Body of pancreas (tissue), 4 donors: Measurements from ENCODE around the gene CROCC2. TPM values are rescaled to one million over a fixed set of nuclear protein-coding genes. Genes with fewer than 3 reads are reported as not detected.

ENCODE experiments used
- ATAC-seq: fragments of 150-250 bp; one replicate; pipeline ENCODE4 v1.9.1; 2016
- DNase-seq, 4 donors: peaks; one replicate each; pipeline ENCODE4 v3.0.0-alpha.2; 2019
- H3K27ac ChIP-seq, 4 donors: fragments of 200-600 bp; sonication (generic); 1 replicate in 3 of 4; 2 replicates in 1 of 4; pipeline versions ENCODE4 v1.5.1 to v1.6.1; 2016 to 2019; ENCODE audit warnings: mild to moderate bottlenecking in 1 of 4, mixed read lengths in 1 of 4, moderate library complexity in 1 of 4
- H3K27me3 ChIP-seq, 2 donors: fragments of 200-600 bp; sonication (generic); one replicate each; pipeline ENCODE4 v1.6.0; 2016; ENCODE audit warnings: mild to moderate bottlenecking in 1 of 2
- H3K36me3 ChIP-seq, 2 donors: fragments of 200-600 bp; sonication (generic); replicated peaks in 1 of 2; 2 replicates each; pipeline ENCODE4 v1.5.1; 2016; ENCODE audit warnings: low read depth in 2 of 2; ENCODE audit not compliant: insufficient read depth in 1 of 2
- H3K4me1 ChIP-seq: fragments of 200-600 bp; sonication (generic); one replicate; pipeline ENCODE4 v1.6.0; 2016
- H3K4me3 ChIP-seq, 2 donors: fragments of 200-600 bp; sonication (generic); 1 replicate in 1 of 2; 2 replicates in 1 of 2; pipeline ENCODE4 v1.5.1; 2016 to 2019
- H3K9me3 ChIP-seq, 3 donors: fragments of 200-600 bp; sonication (generic); 1 replicate in 2 of 3; 2 replicates in 1 of 3; pipeline ENCODE4 v1.5.1; 2016
- POLR2A ChIP-seq, 3 donors: fragments of 450-650 bp; IDR thresholded peaks; one replicate each; pipeline ENCODE4 v1.6.1; 2016; ENCODE audit warnings: antibody characterized with exemption in 3 of 3, mild to moderate bottlenecking in 2 of 3
- WGBS, 2 donors: methylation state at CpG; one replicate each; pipeline ENCODE4 v1.1.5; 2017; 5-methylcytosine and 5-hydroxymethylcytosine counted together
- intact Hi-C: fragments of 100-400 bp; cut with DNase I; formaldehyde crosslinking; loops from one replicate; pipeline ENCODE4 v1.15.1; 2023
- total RNA-seq, 2 donors: library from RNA; depleted of rRNA; stranded (reverse); fragments of >200 nt; gene quantifications; one replicate each; pipeline ENCODE4 v1.1.0, GENCODE V29; 2016
- TF ChIP-seq, protein P1 (sequence below), 7 experiments: fragments of 450-650 bp in 4 of 7; fragments of 200-600 bp in 3 of 7; sonication (generic) in 3 of 7; IDR thresholded peaks; one replicate each; pipeline ENCODE4 v1.5.1; 2016 to 2019; ENCODE audit warnings: antibody characterized with exemption in 7 of 7

The CROCC2 gene
- total RNA-seq, 2 donors from 2014 or later: under 0.01 TPM; not detected in 1

GRCh38 chr2:241035142-241035817 lies 129.1 kb downstream of the CROCC2 start:
- no peaks in the 10 kb centered on the region for H3K36me3 ChIP-seq
- no peaks in the 10 kb centered on the region for H3K9me3 ChIP-seq
- H3K4me3 ChIP-seq: no peak overlapping the region
- WGBS, 2 donors: 61 to 71% methylated on average over 6 to 25 of the region's 31 CpGs
- H3K4me1 ChIP-seq: peaks cover 10% of the 10 kb centered on the region
- H3K27me3 ChIP-seq: no peaks in the 10 kb centered on the region
- TF ChIP-seq POLR2A (IDR thresholded peaks at IDR 0.05): no peak
- TF ChIP-seq, protein P1, sequence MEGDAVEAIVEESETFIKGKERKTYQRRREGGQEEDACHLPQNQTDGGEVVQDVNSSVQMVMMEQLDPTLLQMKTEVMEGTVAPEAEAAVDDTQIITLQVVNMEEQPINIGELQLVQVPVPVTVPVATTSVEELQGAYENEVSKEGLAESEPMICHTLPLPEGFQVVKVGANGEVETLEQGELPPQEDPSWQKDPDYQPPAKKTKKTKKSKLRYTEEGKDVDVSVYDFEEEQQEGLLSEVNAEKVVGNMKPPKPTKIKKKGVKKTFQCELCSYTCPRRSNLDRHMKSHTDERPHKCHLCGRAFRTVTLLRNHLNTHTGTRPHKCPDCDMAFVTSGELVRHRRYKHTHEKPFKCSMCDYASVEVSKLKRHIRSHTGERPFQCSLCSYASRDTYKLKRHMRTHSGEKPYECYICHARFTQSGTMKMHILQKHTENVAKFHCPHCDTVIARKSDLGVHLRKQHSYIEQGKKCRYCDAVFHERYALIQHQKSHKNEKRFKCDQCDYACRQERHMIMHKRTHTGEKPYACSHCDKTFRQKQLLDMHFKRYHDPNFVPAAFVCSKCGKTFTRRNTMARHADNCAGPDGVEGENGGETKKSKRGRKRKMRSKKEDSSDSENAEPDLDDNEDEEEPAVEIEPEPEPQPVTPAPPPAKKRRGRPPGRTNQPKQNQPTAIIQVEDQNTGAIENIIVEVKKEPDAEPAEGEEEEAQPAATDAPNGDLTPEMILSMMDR (IDR thresholded peaks at IDR 0.05): no peak
- H3K27ac ChIP-seq: no peak overlapping the region
- DNase-seq (peak in 1 of 4 donors; percentile 10), ATAC-seq (no peak)
- intact Hi-C loops: no loop called here

- 15 to 21% methylated on average over 11 of the region's 39 CpGs for WGBS, 2 donors
- TF ChIP-seq, protein P1 (IDR thresholded peaks at IDR 0.05): no peak
- no peak for TF ChIP-seq POLR2A (IDR thresholded peaks at IDR 0.05)
Observed at GRCh38 chr2:241035818-241036396, 129.8 kb downstream of the CROCC2 start.

GRCh38 chr2:241036397-241036963 lies 130.3 kb downstream of the CROCC2 start:
- no peaks in the 10 kb centered on the region for H3K36me3 ChIP-seq
- H3K4me1 ChIP-seq: peaks cover 10% of the 10 kb centered on the region
- H3K4me3 ChIP-seq: peak overlapping the region in 1 of 2 donors; percentile 1
- no peaks in the 10 kb centered on the region for H3K27me3 ChIP-seq
- no peak for TF ChIP-seq POLR2A (IDR thresholded peaks at IDR 0.05)
- TF ChIP-seq, protein P1 (IDR thresholded peaks at IDR 0.05): no peak
- no peaks in the 10 kb centered on the region for H3K9me3 ChIP-seq
- H3K27ac ChIP-seq: peak overlapping the region in 1 of 4 donors; percentile 12
- DNase-seq (peak; percentile 35 to 62 (median 60)), ATAC-seq (peak; percentile 69)
- intact Hi-C loops: no loop called here
- WGBS, 2 donors: 17% methylated on average over 35 of the region's 36 CpGs; no CpG with 5 or more reads in 1 of the 2 donors

More at GRCh38 chr2:241035818-241036396, 129.8 kb downstream of the CROCC2 start:
- intact Hi-C loops: no loop called here
- ATAC-seq (no peak), DNase-seq (no peak)
- no peaks in the 10 kb centered on the region for H3K36me3 ChIP-seq
- peaks cover 10% of the 10 kb centered on the region for H3K4me1 ChIP-seq
- peak overlapping the region in 1 of 4 donors; percentile 12 for H3K27ac ChIP-seq
- peak overlapping the region in 1 of 2 donors; percentile 1 for H3K4me3 ChIP-seq
- no peaks in the 10 kb centered on the region for H3K9me3 ChIP-seq
- H3K27me3 ChIP-seq: no peaks in the 10 kb centered on the region

DNA sequence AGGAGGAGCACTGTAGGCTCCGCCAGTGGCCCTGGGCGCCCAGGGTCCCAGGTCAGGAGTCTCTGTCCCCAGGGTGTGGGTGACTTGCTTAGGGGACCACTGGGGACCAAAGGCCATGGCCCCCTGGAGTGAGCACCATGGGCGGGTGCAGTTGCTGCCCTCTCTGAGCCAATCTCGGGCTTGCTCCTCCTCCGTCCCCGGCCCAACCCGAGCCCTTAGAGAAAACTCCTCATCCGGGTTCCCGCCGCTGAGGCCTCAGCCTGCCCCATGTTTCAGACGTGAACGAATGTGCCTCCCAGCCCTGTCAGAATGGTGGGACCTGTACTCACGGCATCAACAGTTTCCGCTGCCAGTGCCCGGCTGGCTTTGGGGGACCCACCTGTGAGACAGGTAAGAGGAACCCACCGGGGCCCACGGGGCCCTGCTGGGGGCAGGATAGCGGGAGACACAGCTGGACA lies 130.9 kb downstream of the CROCC2 start:
- Histone ChIP-seq H3K27me3 (no peaks in the 10 kb centered on the region), H3K27ac (no peak overlapping the region), H3K4me3 (no peak overlapping the region), H3K4me1 (peaks cover 10% of the 10 kb centered on the region), H3K9me3 (no peaks in the 10 kb centered on the region), H3K36me3 (no peaks in the 10 kb centered on the region)
- intact Hi-C loops: no loop called here
- WGBS, 2 donors: 82 to 85% methylated on average over 16 to 17 of the region's 18 CpGs
- TF ChIP-seq, protein P1 (IDR thresholded peaks at IDR 0.05): no peak
- no peak for TF ChIP-seq POLR2A (IDR thresholded peaks at IDR 0.05)
- DNase-seq: peak in 1 of 4 donors; percentile 13
- peak; percentile 5 for ATAC-seq
